Measurements from ENCODE around the gene ONECUT3. TPM values are rescaled to one million over a fixed set of nuclear protein-coding genes. Genes with fewer than 3 reads are reported as not detected.

The ONECUT3 gene
- total and polyA plus RNA-seq, 9 of the 15 experiments (the other 6 are each of a cell fraction or from before 2014, with no cell fraction given), result not detected

DNA sequence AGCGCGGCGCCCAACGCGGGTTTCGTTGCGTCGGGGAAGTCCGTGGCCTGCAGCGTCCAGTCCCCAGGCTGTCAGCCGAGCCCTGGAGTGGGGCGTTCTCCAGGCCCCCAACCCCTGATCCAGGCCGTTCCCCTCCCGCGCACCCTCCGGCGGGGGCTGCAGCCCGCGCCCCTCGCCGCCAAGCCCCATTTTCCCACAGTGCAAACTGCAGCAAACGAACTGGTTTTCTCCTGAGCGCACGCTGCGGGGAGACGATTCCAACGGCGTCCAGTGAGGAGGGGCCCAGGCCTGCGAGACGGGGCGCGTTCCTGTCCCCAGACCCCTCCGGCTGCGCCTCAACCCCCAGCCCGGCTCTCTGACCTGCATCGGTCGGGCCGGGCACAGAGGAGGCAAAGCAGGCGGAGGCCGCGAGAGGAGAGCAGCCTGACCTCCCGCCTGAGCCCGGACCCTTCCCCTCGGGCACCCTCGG, 4.4 kb upstream of the ONECUT3 start:
- Histone ChIP-seq H3K27ac (ENCODE audit: extremely low read depth, low read depth, low read length) (peak overlapping the region; percentile 90; the same call in 2 of the 3 replicates), H3K36me3 (ENCODE audit: control insufficient read depth, insufficient read depth, low read length) (no peaks in the 10 kb centered on the region), H3K9me3 (replicated peaks; ENCODE audit: control insufficient read depth, insufficient read depth, low read depth, low read length) (no peaks in the 10 kb centered on the region), H4K20me1 (replicated peaks; ENCODE audit: control insufficient read depth, insufficient read depth, low read length) (no peaks in the 10 kb centered on the region), H3K79me2 (ENCODE audit: control insufficient read depth, insufficient read depth, low read length) (no peaks in the 10 kb centered on the region), H3K4me1 (replicated peaks in 1 of 2; ENCODE audit: control insufficient read depth in 2 of 2, insufficient read depth in 2 of 2, low read length in 2 of 2) (peaks cover 24 to 75% of the 10 kb centered on the region in 2 experiments), H3K9ac (ENCODE audit: insufficient read depth in 1 of 2, low read depth in 2 of 2, low read length in 2 of 2) (peak overlapping the region; percentile 76 to 97; a peak in 3 of 4 replicates), H3K27me3 (ENCODE audit: control insufficient read depth in 2 of 2, insufficient read depth in 2 of 2, low read length in 2 of 2) (peaks cover 0 to 4% of the 10 kb centered on the region in 2 experiments; a peak in 2 of 5 replicates), H3K9me1 (ENCODE audit: control insufficient read depth, insufficient read depth, low read length) (no peaks in the 10 kb centered on the region), H3K4me2 (ENCODE audit: insufficient read depth, low read length) (peak overlapping the region; percentile 84), H2AFZ (ENCODE audit: low read depth, low read length) (peak overlapping the region; percentile 78), H3K4me3 (peak overlapping the region; percentile 40)
- ChIA-PET POLR2A (no interaction called here), CTCF (ENCODE audit: low intra/inter-chr PET ratio) (no interaction called here)
- BruUV-seq (replicated peaks), result no TSS peak
- TF ChIP-seq, protein P1, sequence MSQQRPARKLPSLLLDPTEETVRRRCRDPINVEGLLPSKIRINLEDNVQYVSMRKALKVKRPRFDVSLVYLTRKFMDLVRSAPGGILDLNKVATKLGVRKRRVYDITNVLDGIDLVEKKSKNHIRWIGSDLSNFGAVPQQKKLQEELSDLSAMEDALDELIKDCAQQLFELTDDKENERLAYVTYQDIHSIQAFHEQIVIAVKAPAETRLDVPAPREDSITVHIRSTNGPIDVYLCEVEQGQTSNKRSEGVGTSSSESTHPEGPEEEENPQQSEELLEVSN (IDR thresholded peaks at IDR 0.05; ENCODE audit: borderline replicate concordance in 1 of 2, extremely low read depth in 1 of 2, insufficient read depth in 1 of 2, insufficient read length in 1 of 2, low read depth in 1 of 2, low read length in 1 of 2, poor library complexity in 1 of 2, severe bottlenecking in 1 of 2), result peak in 1 of 2 experiments; percentile 19
- TF ChIP-seq SP1 (CRISPR knock-in tag; IDR thresholded peaks at IDR 0.05) (no peak), ZBTB7A (IDR thresholded peaks at IDR 0.05; ENCODE audit: borderline replicate concordance, control insufficient read depth, low read depth, low read length) (peak; percentile 62), ZNF561 (CRISPR knock-in tag; conservative IDR thresholded peaks at IDR 0.05) (no peak), MBD2 (IDR thresholded peaks at IDR 0.05; ENCODE audit: borderline replicate concordance, low read depth) (0 out of 2 replicates have a peak, but pooled peaks have one; percentile 13), EGR1 (conservative IDR thresholded peaks at IDR 0.05) (no peak), FIP1L1 (IDR thresholded peaks at IDR 0.05; ENCODE audit: low read depth, low read length, poor library complexity, severe bottlenecking) (peak; percentile 37)
- TF ChIP-seq, protein P2, sequence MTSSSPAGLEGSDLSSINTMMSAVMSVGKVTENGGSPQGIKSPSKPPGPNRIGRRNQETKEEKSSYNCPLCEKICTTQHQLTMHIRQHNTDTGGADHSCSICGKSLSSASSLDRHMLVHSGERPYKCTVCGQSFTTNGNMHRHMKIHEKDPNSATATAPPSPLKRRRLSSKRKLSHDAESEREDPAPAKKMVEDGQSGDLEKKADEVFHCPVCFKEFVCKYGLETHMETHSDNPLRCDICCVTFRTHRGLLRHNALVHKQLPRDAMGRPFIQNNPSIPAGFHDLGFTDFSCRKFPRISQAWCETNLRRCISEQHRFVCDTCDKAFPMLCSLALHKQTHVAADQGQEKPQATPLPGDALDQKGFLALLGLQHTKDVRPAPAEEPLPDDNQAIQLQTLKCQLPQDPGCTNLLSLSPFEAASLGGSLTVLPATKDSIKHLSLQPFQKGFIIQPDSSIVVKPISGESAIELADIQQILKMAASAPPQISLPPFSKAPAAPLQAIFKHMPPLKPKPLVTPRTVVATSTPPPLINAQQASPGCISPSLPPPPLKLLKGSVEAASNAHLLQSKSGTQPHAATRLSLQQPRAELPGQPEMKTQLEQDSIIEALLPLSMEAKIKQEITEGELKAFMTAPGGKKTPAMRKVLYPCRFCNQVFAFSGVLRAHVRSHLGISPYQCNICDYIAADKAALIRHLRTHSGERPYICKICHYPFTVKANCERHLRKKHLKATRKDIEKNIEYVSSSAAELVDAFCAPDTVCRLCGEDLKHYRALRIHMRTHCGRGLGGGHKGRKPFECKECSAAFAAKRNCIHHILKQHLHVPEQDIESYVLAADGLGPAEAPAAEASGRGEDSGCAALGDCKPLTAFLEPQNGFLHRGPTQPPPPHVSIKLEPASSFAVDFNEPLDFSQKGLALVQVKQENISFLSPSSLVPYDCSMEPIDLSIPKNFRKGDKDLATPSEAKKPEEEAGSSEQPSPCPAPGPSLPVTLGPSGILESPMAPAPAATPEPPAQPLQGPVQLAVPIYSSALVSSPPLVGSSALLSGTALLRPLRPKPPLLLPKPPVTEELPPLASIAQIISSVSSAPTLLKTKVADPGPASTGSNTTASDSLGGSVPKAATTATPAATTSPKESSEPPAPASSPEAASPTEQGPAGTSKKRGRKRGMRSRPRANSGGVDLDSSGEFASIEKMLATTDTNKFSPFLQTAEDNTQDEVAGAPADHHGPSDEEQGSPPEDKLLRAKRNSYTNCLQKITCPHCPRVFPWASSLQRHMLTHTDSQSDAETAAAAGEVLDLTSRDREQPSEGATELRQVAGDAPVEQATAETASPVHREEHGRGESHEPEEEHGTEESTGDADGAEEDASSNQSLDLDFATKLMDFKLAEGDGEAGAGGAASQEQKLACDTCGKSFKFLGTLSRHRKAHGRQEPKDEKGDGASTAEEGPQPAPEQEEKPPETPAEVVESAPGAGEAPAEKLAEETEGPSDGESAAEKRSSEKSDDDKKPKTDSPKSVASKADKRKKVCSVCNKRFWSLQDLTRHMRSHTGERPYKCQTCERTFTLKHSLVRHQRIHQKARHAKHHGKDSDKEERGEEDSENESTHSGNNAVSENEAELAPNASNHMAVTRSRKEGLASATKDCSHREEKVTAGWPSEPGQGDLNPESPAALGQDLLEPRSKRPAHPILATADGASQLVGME (CRISPR knock-in tag; IDR thresholded peaks at IDR 0.05), result no peak
- TF ChIP-seq, protein P3, sequence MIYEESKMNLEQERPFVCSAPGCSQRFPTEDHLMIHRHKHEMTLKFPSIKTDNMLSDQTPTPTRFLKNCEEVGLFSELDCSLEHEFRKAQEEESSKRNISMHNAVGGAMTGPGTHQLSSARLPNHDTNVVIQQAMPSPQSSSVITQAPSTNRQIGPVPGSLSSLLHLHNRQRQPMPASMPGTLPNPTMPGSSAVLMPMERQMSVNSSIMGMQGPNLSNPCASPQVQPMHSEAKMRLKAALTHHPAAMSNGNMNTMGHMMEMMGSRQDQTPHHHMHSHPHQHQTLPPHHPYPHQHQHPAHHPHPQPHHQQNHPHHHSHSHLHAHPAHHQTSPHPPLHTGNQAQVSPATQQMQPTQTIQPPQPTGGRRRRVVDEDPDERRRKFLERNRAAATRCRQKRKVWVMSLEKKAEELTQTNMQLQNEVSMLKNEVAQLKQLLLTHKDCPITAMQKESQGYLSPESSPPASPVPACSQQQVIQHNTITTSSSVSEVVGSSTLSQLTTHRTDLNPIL (CRISPR knock-in tag; IDR thresholded peaks at IDR 0.05), result no peak
- TF ChIP-seq, protein P4, sequence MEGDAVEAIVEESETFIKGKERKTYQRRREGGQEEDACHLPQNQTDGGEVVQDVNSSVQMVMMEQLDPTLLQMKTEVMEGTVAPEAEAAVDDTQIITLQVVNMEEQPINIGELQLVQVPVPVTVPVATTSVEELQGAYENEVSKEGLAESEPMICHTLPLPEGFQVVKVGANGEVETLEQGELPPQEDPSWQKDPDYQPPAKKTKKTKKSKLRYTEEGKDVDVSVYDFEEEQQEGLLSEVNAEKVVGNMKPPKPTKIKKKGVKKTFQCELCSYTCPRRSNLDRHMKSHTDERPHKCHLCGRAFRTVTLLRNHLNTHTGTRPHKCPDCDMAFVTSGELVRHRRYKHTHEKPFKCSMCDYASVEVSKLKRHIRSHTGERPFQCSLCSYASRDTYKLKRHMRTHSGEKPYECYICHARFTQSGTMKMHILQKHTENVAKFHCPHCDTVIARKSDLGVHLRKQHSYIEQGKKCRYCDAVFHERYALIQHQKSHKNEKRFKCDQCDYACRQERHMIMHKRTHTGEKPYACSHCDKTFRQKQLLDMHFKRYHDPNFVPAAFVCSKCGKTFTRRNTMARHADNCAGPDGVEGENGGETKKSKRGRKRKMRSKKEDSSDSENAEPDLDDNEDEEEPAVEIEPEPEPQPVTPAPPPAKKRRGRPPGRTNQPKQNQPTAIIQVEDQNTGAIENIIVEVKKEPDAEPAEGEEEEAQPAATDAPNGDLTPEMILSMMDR (IDR thresholded peaks at IDR 0.05 in 2 of 3, conservative IDR thresholded peaks at IDR 0.05 in 1 of 3; ENCODE audit: insufficient read depth in 2 of 3, low read depth in 1 of 3, low read length in 3 of 3), result no peak
- intact Hi-C loops (cut with micrococcal nuclease), result no loop called here
- DNase-seq (ENCODE audit: extremely low read depth in 1 of 4, low spot score in 3 of 4), result no peak
- FAIRE-seq, result no peak
- in situ Hi-C loops (cut with MboI), result no loop called here
- peak; percentile 7; the same call in 2 of the 3 replicates for ATAC-seq
- 73% methylated on average over 14 of the region's 45 CpGs for WGBS (ENCODE audit: insufficient coverage, low coverage, missing lambda C conversion rate)
